NCI-H146 treated with DMSO at 0.1 percent for 48 hours (cell line): ENCODE results near the gene CD200.
"Not testable (repeated sequence)": the region's sequence is repeated elsewhere in the genome, so short reads cannot be mapped to it uniquely, and the experiment has no call there.

ENCODE experiments used
- DNase-seq: peaks from one replicate; lab custom pipeline; 2025; ENCODE audit not compliant: unreplicated experiment; lab: John Stamatoyannopoulos, UW

The CD200 gene

GRCh38 chr3:112357930-112358780 lies 25.2 kb downstream of the CD200 start:
- DNase-seq = no peak

GRCh38 chr3:112360561-112360960 lies 27.6 kb downstream of the CD200 start:
- no peak for DNase-seq

- DNase-seq = no peak
These were observed 29.3 kb downstream of the CD200 start for GRCh38 chr3:112362221-112362620.

- no peak for DNase-seq
These were observed 31.3 kb downstream of the CD200 start for GRCh38 chr3:112364291-112364690.

- no peak for DNase-seq
These were observed 32.1 kb downstream of the CD200 start for GRCh38 chr3:112365035-112365434.

- DNase-seq = no peak
These were observed 32.7 kb downstream of the CD200 start for GRCh38 chr3:112365636-112366035.

GRCh38 chr3:112366522-112366921 lies 33.6 kb downstream of the CD200 start:
- no peak for DNase-seq

GRCh38 chr3:112371569-112371968 lies 38.6 kb downstream of the CD200 start:
- no peak for DNase-seq

GRCh38 chr3:112372396-112372795 lies 39.4 kb downstream of the CD200 start:
- no peak for DNase-seq

GRCh38 chr3:112373476-112373875 lies 40.5 kb downstream of the CD200 start:
- no peak for DNase-seq

GRCh38 chr3:112373924-112374323 lies 41.0 kb downstream of the CD200 start:
- no peak for DNase-seq

- DNase-seq = no peak
These were observed 41.4 kb downstream of the CD200 start for GRCh38 chr3:112374333-112374734.

- DNase-seq = no peak
These were observed 42.2 kb downstream of the CD200 start for GRCh38 chr3:112375117-112375516.

- DNase-seq = no peak
These were observed 43.4 kb downstream of the CD200 start for GRCh38 chr3:112376241-112376911.

- DNase-seq = no peak
These were observed 44.0 kb downstream of the CD200 start for GRCh38 chr3:112376992-112377391.

GRCh38 chr3:112377568-112378071 lies 44.7 kb downstream of the CD200 start:
- no peak for DNase-seq

- DNase-seq = not testable (repeated sequence)
These were observed 45.4 kb downstream of the CD200 start for GRCh38 chr3:112378347-112378746.

- DNase-seq = no peak
These were observed 46.2 kb downstream of the CD200 start for GRCh38 chr3:112379020-112379690.

GRCh38 chr3:112381673-112382542 lies 49.0 kb downstream of the CD200 start:
- DNase-seq = no peak

GRCh38 chr3:112382543-112383160 lies 49.7 kb downstream of the CD200 start:
- no peak for DNase-seq
